Osteocyte (in vitro differentiated cells): ENCODE data around the gene SERPINB8. TPM values are rescaled to one million over a fixed set of nuclear protein-coding genes. Genes with fewer than 3 reads are reported as not detected.

Experiments
- DNase-seq: peaks from one replicate; pipeline ENCODE4 v3.0.0; 2021; ENCODE audit warnings: mixed read lengths; ENCODE audit not compliant: unreplicated experiment; ENCODE audit errors: extremely low spot score
- H3K27ac Mint-ChIP-seq: one replicate; pipeline ENCODE4 v1.8.0; 2021; ENCODE audit warnings: mild to moderate bottlenecking, mixed read lengths; ENCODE audit not compliant: unreplicated experiment
- H3K27me3 Mint-ChIP-seq: one replicate; pipeline ENCODE4 v1.8.0; 2021; ENCODE audit warnings: mixed read lengths; ENCODE audit not compliant: unreplicated experiment
- H3K36me3 Mint-ChIP-seq: one replicate; pipeline ENCODE4 v1.8.0; 2021; ENCODE audit warnings: mixed read lengths; ENCODE audit not compliant: unreplicated experiment
- H3K4me1 Mint-ChIP-seq: one replicate; pipeline ENCODE4 v1.8.0; 2021; ENCODE audit warnings: mixed read lengths; ENCODE audit not compliant: unreplicated experiment
- H3K4me3 Mint-ChIP-seq: one replicate; pipeline ENCODE4 v1.8.0; 2021; ENCODE audit warnings: mild to moderate bottlenecking, moderate library complexity, mixed read lengths; ENCODE audit not compliant: unreplicated experiment
- H3K9me3 Mint-ChIP-seq: one replicate; pipeline ENCODE4 v1.8.0; 2021; ENCODE audit warnings: mixed read lengths; ENCODE audit not compliant: unreplicated experiment
- total RNA-seq: library from RNA; stranded (reverse); gene quantifications from 2 replicates; pipeline ENCODE4 v1.2.1, GENCODE V29; 2021
- TF ChIP-seq, protein P1 (sequence below): fragments of 200-600 bp; sonication (generic); IDR thresholded peaks from 2 replicates; pipeline ENCODE4 v1.5.0; 2021; ENCODE audit warnings: antibody characterized with exemption, mild to moderate bottlenecking, moderate library complexity

SERPINB8 gene
- total RNA-seq, 1 donor from 2014 or later, result 8.5 TPM

DNA sequence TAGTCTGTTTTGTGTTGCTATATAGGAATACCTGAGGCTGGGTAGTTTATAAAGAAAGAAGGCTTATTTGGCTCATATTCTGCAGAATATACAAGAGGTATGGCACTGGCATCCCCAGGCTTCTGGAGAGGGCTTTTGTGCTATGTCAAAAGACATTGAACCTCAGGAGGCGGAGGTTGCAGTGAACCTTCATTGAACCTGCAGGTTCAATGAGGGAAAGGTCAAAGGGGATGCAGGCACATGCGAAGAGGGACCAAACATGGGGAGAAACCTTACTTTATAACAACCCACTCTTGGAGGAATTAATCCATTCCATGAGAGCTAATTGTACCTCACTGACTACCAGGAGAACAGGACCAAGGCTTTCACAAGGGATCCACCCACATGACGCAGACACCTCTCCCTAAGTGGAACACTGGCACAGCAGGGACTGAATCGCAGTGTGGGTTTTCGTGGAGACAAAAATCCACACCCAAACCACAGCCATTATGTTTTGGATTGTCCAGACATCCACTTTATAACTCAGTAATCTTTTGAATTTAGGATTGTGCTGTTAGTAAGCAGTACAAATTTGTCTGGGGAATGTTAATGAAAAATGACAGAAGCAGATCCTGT, 4.1 kb upstream of the SERPINB8 start:
- Mint-ChIP-seq H3K9me3 (no peaks in the 10 kb centered on the region), H3K27ac (no peak overlapping the region), H3K27me3 (peaks cover 24% of the 10 kb centered on the region), H3K36me3 (no peaks in the 10 kb centered on the region), H3K4me1 (peaks cover 14% of the 10 kb centered on the region), H3K4me3 (no peak overlapping the region)
- TF ChIP-seq, protein P1, sequence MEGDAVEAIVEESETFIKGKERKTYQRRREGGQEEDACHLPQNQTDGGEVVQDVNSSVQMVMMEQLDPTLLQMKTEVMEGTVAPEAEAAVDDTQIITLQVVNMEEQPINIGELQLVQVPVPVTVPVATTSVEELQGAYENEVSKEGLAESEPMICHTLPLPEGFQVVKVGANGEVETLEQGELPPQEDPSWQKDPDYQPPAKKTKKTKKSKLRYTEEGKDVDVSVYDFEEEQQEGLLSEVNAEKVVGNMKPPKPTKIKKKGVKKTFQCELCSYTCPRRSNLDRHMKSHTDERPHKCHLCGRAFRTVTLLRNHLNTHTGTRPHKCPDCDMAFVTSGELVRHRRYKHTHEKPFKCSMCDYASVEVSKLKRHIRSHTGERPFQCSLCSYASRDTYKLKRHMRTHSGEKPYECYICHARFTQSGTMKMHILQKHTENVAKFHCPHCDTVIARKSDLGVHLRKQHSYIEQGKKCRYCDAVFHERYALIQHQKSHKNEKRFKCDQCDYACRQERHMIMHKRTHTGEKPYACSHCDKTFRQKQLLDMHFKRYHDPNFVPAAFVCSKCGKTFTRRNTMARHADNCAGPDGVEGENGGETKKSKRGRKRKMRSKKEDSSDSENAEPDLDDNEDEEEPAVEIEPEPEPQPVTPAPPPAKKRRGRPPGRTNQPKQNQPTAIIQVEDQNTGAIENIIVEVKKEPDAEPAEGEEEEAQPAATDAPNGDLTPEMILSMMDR, result no peak
- no peak for DNase-seq

DNA sequence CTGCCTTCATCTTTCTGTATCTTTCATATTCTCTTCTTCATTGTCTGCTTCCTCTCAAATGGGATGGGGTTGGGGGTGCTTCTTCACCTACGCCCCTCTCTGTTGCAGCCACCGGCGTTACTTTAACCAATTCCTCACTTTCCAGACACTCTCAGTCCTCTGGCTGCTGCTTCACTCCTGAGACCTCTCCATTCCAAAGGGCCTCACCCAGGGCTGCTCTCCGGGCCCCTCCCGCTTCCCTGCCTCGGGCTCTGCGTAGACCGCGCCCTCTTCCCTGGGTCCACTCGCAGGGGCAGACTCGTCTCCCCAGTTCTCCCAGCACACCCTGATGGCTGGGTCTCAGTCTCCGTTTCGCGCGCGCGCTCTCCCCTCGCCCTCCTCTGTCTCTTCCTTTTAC, 926 bp downstream of the SERPINB8 start:
- Mint-ChIP-seq H3K27ac (peak overlapping the region; percentile 99), H3K4me1 (peaks cover 37% of the 10 kb centered on the region), H3K27me3 (peaks cover 4% of the 10 kb centered on the region), H3K36me3 (no peaks in the 10 kb centered on the region), H3K4me3 (peak overlapping the region; percentile 92), H3K9me3 (no peaks in the 10 kb centered on the region)
- no peak for DNase-seq
- TF ChIP-seq, protein P1, result no peak

DNA sequence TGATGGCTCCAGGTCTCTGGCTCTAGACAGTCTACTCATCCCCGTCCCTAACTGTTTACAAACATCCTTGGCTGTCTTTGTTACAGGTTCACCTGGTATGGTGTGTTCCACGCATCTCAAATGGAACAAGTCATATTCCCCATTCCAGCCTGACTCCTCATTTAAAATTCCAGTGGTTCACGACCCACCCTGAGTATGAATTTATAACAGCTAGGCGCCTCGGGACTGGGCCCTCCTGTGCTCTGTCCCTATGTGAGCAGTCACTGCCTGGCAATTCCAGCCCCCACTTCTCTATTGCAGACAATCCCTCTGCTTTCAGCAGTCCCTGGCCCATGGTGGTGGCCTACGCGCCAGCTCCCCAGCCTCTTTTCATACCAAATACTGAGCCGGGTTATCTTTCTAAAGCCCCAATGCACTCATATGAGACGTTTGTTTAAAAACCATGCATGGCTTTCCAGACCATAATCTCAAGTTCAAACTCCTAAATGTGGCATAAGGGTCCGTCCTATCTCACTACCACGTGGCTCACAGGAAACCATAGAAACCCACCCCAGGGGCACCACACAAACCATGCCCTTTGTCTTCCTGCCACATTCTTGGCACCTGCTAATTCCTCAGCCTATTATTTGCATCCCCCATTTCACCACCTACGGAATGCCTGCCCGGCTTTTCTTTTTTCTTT, 1.6 kb downstream of the SERPINB8 start:
- no peaks in the 10 kb centered on the region for H3K36me3 Mint-ChIP-seq
- peak overlapping the region; percentile 99 for H3K27ac Mint-ChIP-seq
- H3K4me3 Mint-ChIP-seq, result peak overlapping the region; percentile 92
- peaks cover 37% of the 10 kb centered on the region for H3K4me1 Mint-ChIP-seq
- DNase-seq, result no peak
- H3K9me3 Mint-ChIP-seq, result no peaks in the 10 kb centered on the region
- TF ChIP-seq, protein P1, result no peak
- peaks cover 4% of the 10 kb centered on the region for H3K27me3 Mint-ChIP-seq

DNA sequence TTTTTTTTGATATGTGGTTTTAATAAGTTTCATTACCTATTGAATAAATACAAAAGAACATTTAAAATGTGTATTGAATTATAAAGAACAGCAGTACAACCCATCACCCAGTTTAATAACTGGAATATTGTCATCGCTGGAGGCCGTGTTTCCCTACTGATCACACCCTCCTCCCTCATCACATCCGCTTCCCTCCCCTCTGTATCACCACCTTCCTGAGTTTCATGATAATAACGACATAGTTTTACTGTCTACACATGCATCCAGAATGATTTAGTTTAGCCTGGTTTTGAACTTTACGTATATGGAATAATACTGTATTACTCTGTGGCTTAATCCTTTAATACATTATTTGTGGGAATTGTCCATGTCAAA, 2.1 kb downstream of the SERPINB8 start:
- Mint-ChIP-seq H3K27ac (peak overlapping the region; percentile 54), H3K9me3 (no peaks in the 10 kb centered on the region), H3K4me3 (peak overlapping the region; percentile 92), H3K4me1 (peaks cover 37% of the 10 kb centered on the region), H3K36me3 (no peaks in the 10 kb centered on the region), H3K27me3 (no peaks in the 10 kb centered on the region)
- no peak for DNase-seq
- TF ChIP-seq, protein P1, result no peak

DNA sequence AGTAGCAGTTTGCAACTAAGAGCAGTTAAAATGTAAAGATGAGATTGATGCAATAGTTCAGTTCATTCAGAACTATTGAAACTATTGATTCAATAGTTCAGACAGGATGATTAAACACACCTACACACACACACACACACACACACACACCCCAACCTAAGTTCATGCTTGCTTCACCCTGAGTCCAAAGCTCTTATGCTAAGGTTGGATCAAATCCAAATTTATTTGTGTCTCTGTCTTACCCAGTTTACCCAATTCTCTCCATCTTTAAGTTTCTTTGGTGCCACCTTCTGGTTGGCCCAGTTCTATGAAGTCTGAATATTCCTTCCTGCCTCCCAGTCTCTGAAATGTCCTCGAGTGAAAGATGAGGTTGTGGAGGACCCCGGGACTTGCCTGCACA, 5.1 kb downstream of the SERPINB8 start:
- H3K27me3 Mint-ChIP-seq, result no peaks in the 10 kb centered on the region
- TF ChIP-seq, protein P1, result peak; percentile 46
- H3K4me3 Mint-ChIP-seq, result no peak overlapping the region
- DNase-seq, result no peak
- H3K27ac Mint-ChIP-seq, result peak overlapping the region; percentile 58
- H3K9me3 Mint-ChIP-seq, result no peaks in the 10 kb centered on the region
- peaks cover 37% of the 10 kb centered on the region for H3K4me1 Mint-ChIP-seq
- H3K36me3 Mint-ChIP-seq, result no peaks in the 10 kb centered on the region
